PC-3 (cell line): ENCODE measurements around the gene FKBP2.

Source experiments
- EZH2 ChIP-seq: fragments of 300-600 bp; sonication (generic); IDR thresholded peaks from one replicate; pipeline ENCODE4 v1.6.1; 2017; ENCODE audit warnings: antibody characterized with exemption, mild to moderate bottlenecking, low read length; ENCODE audit not compliant: unreplicated experiment
- EZH2phosphoT487 ChIP-seq: fragments of 300-600 bp; sonication (generic); IDR thresholded peaks from 2 replicates; pipeline ENCODE4 v1.6.1; 2018; ENCODE audit warnings: mild to moderate bottlenecking, antibody characterized with exemption, low read length, borderline replicate concordance
- TF ChIP-seq, protein P1 (sequence below): fragments of 300-600 bp; sonication (generic); conservative IDR thresholded peaks from 2 replicates; pipeline ENCODE4 v1.5.1; 2017; ENCODE audit warnings: antibody characterized with exemption, low read depth, mild to moderate bottlenecking, low read length

DNA sequence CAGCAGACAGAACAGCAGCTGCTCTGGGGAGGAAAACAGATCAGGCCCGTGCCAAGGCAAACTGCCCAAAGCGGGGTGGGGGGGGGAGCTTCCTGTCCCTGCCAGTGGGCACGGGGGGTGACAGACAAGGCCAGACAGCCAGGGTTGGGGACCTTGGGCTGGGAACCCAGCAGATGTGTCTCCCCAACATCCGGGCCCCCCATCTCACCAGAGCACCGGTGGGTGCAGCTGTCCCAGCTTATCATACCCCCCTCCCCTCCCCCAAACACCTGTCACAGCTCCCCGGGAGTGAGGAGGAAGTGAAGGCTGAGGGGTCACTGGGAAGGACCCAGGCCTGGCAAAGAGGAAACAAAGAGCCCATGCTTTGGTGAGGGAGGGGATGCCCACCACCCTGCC, 4.5 kb downstream of the FKBP2 start:
- TF ChIP-seq EZH2 (no peak), EZH2phosphoT487 (no peak)
- TF ChIP-seq, protein P1, sequence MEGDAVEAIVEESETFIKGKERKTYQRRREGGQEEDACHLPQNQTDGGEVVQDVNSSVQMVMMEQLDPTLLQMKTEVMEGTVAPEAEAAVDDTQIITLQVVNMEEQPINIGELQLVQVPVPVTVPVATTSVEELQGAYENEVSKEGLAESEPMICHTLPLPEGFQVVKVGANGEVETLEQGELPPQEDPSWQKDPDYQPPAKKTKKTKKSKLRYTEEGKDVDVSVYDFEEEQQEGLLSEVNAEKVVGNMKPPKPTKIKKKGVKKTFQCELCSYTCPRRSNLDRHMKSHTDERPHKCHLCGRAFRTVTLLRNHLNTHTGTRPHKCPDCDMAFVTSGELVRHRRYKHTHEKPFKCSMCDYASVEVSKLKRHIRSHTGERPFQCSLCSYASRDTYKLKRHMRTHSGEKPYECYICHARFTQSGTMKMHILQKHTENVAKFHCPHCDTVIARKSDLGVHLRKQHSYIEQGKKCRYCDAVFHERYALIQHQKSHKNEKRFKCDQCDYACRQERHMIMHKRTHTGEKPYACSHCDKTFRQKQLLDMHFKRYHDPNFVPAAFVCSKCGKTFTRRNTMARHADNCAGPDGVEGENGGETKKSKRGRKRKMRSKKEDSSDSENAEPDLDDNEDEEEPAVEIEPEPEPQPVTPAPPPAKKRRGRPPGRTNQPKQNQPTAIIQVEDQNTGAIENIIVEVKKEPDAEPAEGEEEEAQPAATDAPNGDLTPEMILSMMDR = no peak
